Fibroblast of skin of left quadriceps (primary cell): ENCODE measurements around the gene SOX18.

Source experiments
- DNase-seq, 2 experiments: peaks; one replicate each; pipeline ENCODE4 v3.0.0-alpha.2; 2013; ENCODE audit warnings: low read depth in 2 of 2

The SOX18 gene

DNA sequence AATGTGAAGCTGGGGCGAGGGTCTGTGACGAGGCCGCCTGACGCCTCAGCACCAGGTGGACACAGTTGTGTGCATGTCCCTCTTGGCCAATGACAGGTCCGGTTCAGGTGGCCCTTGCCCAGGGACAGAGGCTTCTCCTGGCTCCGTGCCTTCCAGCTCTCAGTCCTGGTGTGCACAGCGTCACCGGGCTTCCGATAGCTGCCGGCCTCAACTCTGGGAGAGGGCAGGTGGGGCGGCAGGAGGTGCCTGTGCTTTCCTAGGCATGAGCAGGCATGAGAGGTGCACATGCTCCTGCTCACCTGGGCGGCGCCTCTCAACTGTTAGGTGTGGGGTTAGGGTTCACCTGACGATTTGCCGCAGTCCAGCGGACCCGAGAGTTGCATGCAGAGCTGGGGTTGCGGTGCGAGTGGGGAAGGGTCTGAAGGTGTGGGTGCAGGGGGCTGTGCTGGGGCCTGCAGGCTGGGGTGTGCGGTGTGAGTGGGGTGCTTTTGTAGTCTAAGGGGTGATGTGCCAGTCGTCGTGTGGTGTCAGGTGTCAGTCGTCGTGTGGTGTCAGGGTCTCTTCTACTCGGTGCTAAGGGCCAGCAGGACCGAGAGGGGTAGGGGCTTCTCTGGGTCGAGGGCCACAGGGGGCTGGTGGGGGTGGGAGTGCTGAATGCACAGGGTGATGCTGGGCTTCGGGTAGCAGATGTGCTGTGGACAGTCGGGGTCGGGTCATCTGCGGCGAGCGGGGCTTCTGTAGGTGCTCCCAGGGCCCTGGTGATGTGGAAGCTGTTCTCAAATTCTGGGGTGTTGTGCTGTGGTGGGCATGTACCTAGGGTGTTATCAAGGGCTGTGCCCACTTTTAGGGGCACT is 3.8 kb upstream of the SOX18 start:
- no peak for DNase-seq

DNA sequence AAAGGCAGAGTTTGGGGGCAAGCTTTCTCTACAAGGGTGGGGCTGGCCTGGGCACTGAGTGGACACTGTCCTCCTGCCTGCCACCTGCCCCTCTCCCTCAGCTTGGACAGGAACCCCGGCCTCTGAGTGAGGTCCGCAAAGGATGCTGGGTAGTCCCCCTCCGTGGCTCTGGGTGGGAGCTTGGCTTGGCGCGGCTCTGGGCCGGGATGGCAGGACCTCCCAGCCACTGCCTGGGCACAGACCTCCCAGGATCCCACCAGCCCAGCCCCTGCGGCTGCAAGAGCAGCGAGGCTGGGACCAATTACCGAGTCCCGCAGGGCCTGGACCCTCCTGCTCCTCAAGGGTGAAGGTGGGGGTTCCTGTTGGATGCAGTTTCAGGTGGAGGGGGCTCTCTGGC is 2.9 kb upstream of the SOX18 start:
- DNase-seq, result no peak

DNA sequence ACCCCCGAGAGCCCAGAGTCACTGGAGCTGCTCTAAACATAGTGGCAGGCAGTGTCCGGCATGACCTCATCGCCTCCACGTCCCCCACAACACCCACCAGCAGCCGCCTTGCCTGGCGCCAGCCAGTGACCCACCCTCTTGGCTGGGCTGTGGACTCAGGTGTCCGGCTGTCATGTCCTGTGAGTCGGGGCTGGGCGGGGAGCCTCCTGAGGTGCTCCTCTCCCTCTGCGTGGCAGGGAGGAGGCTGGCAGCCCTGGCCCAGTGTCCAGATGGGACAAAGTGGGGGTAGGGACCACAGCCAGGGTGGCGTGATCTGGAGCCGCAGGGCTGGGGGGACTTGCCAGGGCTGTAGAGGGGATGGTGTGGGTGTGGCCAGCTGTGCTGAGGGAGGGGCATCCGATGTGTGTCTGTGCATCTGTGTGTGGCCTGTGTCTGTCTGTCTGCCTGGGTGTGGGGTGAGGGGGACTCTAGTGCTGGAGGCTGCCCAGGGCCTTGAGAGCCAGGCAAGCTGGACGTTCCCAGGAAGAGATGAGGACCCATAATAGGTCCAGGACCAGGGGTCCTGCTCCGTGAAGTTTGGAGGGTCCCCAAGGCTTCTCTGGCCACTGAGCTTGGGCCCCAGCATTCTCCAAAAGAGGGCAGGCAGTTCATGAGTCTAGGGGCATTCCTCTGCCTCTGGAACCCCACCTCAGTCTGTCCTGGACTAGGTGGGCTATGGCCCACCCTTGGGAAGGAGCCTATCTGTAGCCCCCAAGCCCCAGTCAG is 2.3 kb upstream of the SOX18 start:
- no peak for DNase-seq

DNA sequence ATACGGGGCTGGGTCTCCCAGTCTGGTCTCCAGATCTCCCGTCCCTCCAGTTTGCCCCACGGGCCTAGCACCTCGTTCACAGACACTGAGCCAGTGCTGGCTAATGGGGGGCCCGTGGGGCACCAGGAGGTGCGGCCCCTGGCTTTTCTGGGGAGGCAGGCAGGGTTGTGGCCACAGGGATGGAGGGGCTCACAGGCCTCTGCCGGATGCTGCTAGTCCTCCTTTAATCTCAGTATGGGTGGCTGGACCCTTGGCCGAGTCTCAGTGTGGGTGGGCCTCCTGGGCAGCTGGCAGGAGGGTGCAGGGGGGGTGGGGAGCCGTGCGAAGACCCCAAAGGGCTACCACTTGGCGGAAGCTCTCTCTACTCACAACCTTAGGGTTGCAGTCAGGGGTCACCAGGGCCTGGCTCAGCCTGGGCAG is 1.6 kb upstream of the SOX18 start:
- no peak for DNase-seq

- DNase-seq, result no peak
Measured at GRCh38 chr20:64050261-64051032, 1.0 kb upstream of the SOX18 start.

- DNase-seq, result no peak
Measured at GRCh38 chr20:64049878-64050260, 430 bp upstream of the SOX18 start.

DNA sequence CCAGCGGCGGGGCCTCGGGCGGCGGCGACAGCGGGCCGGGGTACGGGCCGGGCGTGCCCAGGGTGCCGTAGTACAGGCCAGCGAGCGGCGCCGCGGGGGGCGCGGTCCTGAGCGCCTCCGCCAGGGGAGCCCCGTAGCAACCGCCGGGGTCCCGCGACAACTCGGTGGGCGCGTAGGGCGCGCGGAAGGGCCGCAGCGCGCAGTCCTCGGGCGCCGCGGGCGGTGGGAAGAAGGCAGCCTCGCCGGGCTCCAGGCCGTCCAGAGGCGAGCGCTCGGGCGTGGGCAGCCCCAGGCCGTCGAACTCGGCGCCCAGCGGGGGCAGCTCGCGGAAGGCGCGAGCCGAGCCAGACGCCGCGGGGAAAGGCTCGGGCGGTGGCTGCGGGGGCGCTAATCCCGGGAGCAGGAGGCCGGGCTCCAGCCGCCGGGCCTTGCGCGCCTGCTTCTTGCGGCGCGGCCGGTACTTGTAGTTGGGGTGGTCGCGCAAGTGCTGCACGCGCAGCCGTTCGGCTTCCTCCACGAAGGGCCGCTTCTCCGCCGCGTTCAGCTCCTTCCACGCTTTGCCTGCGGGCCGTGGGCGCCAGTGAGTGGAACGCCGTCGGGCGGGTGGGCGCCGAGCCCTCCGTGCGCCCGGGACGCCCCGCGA is 916 bp downstream of the SOX18 start:
- DNase-seq, result no peak

DNA sequence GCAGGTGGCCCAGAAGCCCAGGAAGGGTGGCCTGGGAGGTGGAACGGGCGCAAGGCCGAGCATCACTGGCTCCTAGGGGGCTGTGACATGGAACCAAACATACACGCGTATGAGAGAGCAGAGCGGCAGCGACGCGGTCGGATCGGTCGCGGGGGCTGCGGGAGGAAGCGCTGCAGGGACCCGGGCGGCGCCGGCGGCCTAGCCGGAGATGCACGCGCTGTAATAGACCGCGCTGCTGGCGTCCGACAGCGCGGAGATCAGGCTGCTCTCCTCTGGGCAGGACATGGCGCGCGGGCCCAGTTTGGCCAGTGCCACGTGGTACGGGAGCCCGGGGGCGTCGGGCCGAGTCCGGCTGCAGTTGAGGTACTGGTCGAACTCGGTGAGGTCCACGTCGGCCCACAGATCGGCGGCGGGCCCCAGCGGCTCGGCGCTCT is 1.5 kb downstream of the SOX18 start:
- DNase-seq, result no peak

- DNase-seq, result no peak
Measured at GRCh38 chr20:64047046-64047389, 2.4 kb downstream of the SOX18 start.

- DNase-seq, result no peak
Measured at GRCh38 chr20:64045346-64046011, 4.0 kb downstream of the SOX18 start.

DNA sequence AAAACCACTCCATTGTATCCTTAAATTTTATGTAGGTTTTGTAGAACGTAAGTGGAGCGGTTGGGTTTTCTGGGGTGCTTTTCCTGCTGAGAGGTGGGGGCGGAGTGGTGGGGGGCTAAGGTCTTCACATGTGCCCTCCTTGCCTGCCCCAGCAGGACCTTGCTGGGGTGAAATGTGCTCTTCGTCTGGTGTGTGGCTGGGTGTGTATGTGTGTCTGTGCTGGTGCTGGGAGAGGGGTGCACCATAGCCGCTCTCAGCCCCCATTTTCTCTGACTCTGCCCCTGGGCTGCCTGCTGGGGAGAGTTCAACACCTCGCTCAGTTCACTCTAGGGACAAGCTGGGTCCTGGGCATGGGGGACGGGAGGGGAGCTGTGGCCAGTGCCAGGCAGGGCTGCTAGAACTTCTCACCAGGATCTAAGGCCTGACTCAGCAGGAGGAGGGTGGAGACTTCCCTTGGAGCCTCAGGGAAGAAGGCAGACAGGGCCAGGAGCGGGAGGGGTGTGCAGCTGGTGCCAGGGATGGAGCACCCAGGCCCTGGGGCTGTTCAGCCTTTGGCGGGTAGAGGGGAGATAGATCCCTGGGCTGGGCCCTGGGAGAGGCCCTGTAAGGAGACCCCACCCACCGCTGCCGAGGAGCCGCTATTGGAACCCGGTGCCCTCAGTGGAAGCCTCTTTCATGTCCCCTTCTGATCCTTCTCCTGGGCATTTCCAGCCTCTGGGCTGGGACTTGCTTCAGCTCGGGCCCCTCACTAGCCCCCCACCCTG is 4.8 kb downstream of the SOX18 start:
- DNase-seq, result no peak

- DNase-seq, result no peak
Measured at GRCh38 chr20:64043768-64044167, 5.7 kb downstream of the SOX18 start.

GRCh38 chr20:64042054-64042781 is 7.2 kb downstream of the SOX18 start:
- DNase-seq, result no peak

- no peak for DNase-seq
Measured at GRCh38 chr20:64041781-64042053, 7.7 kb downstream of the SOX18 start.

DNA sequence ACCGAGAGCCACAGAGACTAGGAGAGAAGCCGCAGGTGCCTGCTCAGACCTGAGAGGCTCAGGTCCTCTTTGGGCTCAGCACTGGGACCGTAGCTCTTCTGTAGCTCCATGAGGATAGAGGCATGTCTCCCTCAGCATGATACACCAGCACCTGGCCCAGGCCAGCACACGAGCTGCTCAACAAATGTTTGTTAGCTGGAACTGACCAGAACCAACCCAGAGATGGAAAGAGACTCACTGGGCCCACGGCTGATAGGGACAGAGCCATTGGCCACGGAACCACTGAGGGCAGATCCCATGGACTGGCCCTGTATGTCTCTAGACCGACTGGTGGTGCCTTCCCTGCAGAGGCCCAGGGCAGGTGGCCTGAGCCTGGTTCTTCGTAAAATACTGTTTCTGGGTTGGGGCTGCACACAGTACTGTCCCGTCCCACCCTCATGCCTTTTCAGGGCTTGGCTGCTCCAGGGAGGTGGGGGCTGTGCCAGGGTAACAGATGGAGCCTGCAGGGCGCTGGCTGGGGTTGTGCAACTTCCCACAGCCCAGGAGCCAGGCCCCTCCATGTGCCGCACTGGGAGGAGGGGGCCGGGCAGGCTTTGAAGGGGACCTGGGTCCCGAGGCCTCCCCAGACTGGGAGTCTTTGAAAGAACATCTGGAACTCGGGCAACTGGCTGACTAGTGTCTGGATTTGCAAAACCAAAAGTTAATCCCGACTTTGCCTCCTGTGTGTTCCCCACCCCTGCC is 8.2 kb downstream of the SOX18 start:
- DNase-seq, result no peak

DNA sequence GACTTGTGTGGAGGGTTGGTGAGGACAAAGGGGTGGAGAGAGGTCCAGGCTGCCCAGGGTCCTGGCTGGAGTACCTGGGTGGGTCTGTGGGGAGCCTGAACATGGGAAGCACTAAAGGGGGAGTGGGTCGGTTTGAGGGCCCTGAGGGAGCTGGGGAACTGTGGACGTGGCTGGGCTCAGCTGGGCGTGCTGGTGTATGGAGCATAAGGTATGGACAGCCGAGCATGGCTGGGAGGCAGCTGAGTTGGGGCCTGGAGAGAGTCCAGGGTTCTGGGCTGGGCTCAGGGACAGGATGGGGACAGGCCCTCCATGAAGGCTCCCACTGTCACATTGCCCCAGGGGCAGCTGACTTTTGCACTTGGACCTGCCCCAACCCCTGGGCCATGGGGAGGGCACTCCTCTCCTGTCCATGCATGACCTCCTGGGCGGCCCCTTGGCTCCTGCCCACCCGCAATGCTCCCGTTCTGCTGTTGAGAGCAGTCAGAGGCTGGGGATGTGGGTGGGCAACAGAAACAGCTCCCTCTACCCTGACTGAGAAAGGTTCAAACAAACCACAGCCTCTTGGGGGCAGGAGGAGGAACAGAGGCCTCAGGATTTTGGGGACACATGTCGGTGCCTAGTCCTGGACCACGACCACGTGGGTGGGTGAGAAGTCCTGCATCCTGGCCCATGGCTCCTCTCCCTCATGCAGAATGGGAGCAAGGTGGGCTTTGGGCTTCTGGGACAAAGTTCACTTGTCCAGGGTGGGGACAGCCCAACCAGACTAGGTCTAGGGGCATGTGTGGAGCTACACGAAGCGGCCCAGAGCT is 9.0 kb downstream of the SOX18 start:
- DNase-seq, result no peak

DNA sequence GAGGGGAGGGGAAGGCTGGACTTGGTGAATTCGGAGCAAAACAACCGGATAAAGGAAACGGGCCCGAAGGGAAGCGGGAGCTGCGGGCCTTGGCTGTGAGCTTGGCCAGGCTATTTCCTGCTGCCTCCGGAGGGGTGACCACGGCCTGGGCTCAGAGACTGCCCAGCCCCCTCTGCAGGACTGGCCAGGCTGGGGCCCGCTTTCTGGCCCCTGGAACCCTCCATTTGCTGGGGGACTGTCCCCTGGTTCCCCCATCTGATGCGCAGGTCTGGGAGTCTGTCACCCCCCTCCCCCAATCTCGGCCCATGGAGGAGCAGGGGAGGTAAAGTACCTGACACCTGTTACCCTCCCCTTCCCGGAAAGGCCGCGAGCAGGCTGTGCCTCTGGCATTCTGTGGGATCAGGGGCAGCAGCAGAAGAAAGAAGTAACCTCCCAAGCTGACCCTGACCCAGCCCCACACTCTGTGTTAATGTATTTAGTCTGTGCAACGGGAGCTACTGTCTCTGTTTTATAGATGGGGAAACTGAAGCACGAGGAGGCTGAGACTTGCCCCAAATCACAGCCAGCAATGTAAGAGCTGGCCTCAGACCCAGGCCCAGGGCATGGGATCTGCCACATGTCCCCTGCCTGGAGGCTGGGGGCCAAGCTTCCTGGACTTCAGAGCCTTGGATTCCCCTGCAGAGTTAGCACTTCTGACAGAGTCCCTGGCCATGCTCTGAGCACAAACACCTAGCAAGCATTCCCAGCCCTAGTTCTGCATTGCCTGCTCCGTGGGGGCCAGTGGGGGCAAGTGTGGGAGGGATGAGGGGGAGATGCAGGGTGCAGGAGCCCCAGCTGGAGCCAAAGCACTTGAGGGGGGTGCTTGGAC is 9.9 kb downstream of the SOX18 start:
- no peak for DNase-seq
